HEK293 (cell line): ENCODE data around the gene MLIP.

ENCODE experiments used
- CTCF ChIA-PET: fragments of 350-600 bp; formaldehyde crosslinking; extraction: SDS; loops from one replicate; lab custom pipeline; 2021; ENCODE audit warnings: antibody characterized with exemption; lab: Yijun Ruan, JAX
- POLR2A ChIA-PET: fragments of 300-600 bp; formaldehyde crosslinking; extraction: SDS; loops from one replicate; lab custom pipeline; 2020; ENCODE audit warnings: antibody characterized with exemption, inconsistent platforms; lab: Yijun Ruan, JAX
- H3K27ac ChIP-seq: fragments of 200-500 bp; sonication (Bioruptor generic); 2 replicates; pipeline ENCODE4 v1.5.1; 2014; ENCODE audit warnings: low read depth, low read length, control low read depth, inconsistent platforms; ENCODE audit errors: extremely low read depth
- H3K36me3 ChIP-seq, 2 experiments: fragments of 200-500 bp in 1 of 2; sonication (Bioruptor generic) in 1 of 2; 1 replicate in 1 of 2; 2 replicates in 1 of 2; pipeline ENCODE4 v1.5.1; 2014 to 2017; ENCODE audit warnings: inconsistent platforms in 2 of 2, low read length in 2 of 2; ENCODE audit not compliant: control insufficient read depth in 2 of 2, insufficient read depth in 1 of 2
- H3K4me1 ChIP-seq: fragments of 200-500 bp; sonication (Bioruptor generic); 2 replicates; pipeline ENCODE4 v1.5.1; 2014; ENCODE audit warnings: mild to moderate bottlenecking, low read length, inconsistent platforms; ENCODE audit not compliant: control insufficient read depth, insufficient read depth
- H3K4me3 ChIP-seq: 2 replicates; pipeline ENCODE4 v1.5.1; 2011; ENCODE audit warnings: low read depth, mild to moderate bottlenecking, control low read depth, low read length, moderate library complexity
- H3K9me3 ChIP-seq: fragments of 200-500 bp; sonication (Bioruptor generic); 2 replicates; pipeline ENCODE4 v1.5.1; 2014; ENCODE audit warnings: low read depth, low read length, inconsistent platforms; ENCODE audit not compliant: control insufficient read depth, insufficient read depth
- BCL11A ChIP-seq: fragments of 450-650 bp; formaldehyde crosslinking; IDR thresholded peaks from 2 replicates; pipeline ENCODE4 v1.5.1; 2016; ENCODE audit warnings: low read depth, missing biosample characterization, missing genetic modification characterization
- BCL11B ChIP-seq: fragments of 450-650 bp; formaldehyde crosslinking; IDR thresholded peaks from 2 replicates; pipeline ENCODE4 v1.5.1; 2016; ENCODE audit warnings: low read depth, missing biosample characterization, missing genetic modification characterization
- FEZF1 ChIP-seq: fragments of 450-650 bp; formaldehyde crosslinking; IDR thresholded peaks from 2 replicates; pipeline ENCODE4 v1.5.1; 2016; ENCODE audit warnings: missing biosample characterization, missing genetic modification characterization
- GLI2 ChIP-seq: fragments of 450-650 bp; formaldehyde crosslinking; IDR thresholded peaks from 2 replicates; pipeline ENCODE4; 2017; ENCODE audit warnings: missing biosample characterization, missing genetic modification characterization, low read depth, borderline replicate concordance
- GLIS1 ChIP-seq: fragments of 450-650 bp; formaldehyde crosslinking; IDR thresholded peaks from 2 replicates; pipeline ENCODE4 v1.5.1; 2016; ENCODE audit warnings: missing biosample characterization, missing genetic modification characterization
- HIC1 ChIP-seq: fragments of 450-650 bp; formaldehyde crosslinking; IDR thresholded peaks from 2 replicates; pipeline ENCODE4 v1.5.1; 2016; ENCODE audit warnings: missing biosample characterization, missing genetic modification characterization
- OSR2 ChIP-seq: fragments of 450-650 bp; formaldehyde crosslinking; IDR thresholded peaks from 2 replicates; pipeline ENCODE4 v1.5.1; 2016; ENCODE audit warnings: missing biosample characterization, missing genetic modification characterization
- PATZ1 ChIP-seq: fragments of 450-650 bp; formaldehyde crosslinking; IDR thresholded peaks from 2 replicates; pipeline ENCODE4 v1.5.1; 2016; ENCODE audit warnings: missing biosample characterization, missing genetic modification characterization
- PRDM4 ChIP-seq: fragments of 450-650 bp; formaldehyde crosslinking; IDR thresholded peaks from 2 replicates; pipeline ENCODE4 v1.5.1; 2017; ENCODE audit warnings: missing biosample characterization, missing genetic modification characterization
- TRIM28 ChIP-seq: IDR thresholded peaks from 2 replicates; pipeline ENCODE4 v1.6.1; 2011; ENCODE audit warnings: low read length, control low read depth, borderline replicate concordance
- ZBTB44 ChIP-seq: fragments of 450-650 bp; IDR thresholded peaks from 2 replicates; pipeline ENCODE4 v1.5.1; 2018; ENCODE audit warnings: missing biosample characterization, mild to moderate bottlenecking, missing genetic modification characterization
- ZFP3 ChIP-seq: fragments of 450-650 bp; formaldehyde crosslinking; IDR thresholded peaks from 2 replicates; pipeline ENCODE4 v1.5.1; 2016; ENCODE audit warnings: low read depth, missing biosample characterization, missing genetic modification characterization
- ZNF132 ChIP-seq: fragments of 450-650 bp; formaldehyde crosslinking; IDR thresholded peaks from 2 replicates; pipeline ENCODE4 v1.5.1; 2017; ENCODE audit warnings: missing biosample characterization, missing genetic modification characterization, borderline replicate concordance
- ZNF140 ChIP-seq: fragments of 450-650 bp; formaldehyde crosslinking; IDR thresholded peaks from 2 replicates; pipeline ENCODE4 v1.5.1; 2016; ENCODE audit warnings: missing biosample characterization, missing genetic modification characterization
- ZNF248 ChIP-seq: fragments of 450-650 bp; formaldehyde crosslinking; IDR thresholded peaks from 2 replicates; pipeline ENCODE4 v1.5.1; 2017; ENCODE audit warnings: missing biosample characterization, missing genetic modification characterization
- ZNF398 ChIP-seq: fragments of 450-650 bp; formaldehyde crosslinking; IDR thresholded peaks from 2 replicates; pipeline ENCODE4 v1.5.1; 2017; ENCODE audit warnings: missing biosample characterization, missing genetic modification characterization
- ZNF521 ChIP-seq: fragments of 450-650 bp; formaldehyde crosslinking; IDR thresholded peaks from 2 replicates; pipeline ENCODE4 v1.5.1; 2017; ENCODE audit warnings: missing biosample characterization, mild to moderate bottlenecking, missing genetic modification characterization
- ZNF596 ChIP-seq: fragments of 450-650 bp; IDR thresholded peaks from 2 replicates; pipeline ENCODE4 v1.5.0; 2018; ENCODE audit warnings: missing biosample characterization, mild to moderate bottlenecking, missing genetic modification characterization, moderate library complexity
- ZNF654 ChIP-seq: fragments of 450-650 bp; formaldehyde crosslinking; IDR thresholded peaks from 2 replicates; pipeline ENCODE4 v1.5.1; 2016; ENCODE audit warnings: low read depth, missing biosample characterization, missing genetic modification characterization
- ZNF670 ChIP-seq: fragments of 450-650 bp; formaldehyde crosslinking; IDR thresholded peaks from 2 replicates; pipeline ENCODE4 v1.5.1; 2016; ENCODE audit warnings: missing biosample characterization, missing genetic modification characterization, low read depth
- ZNF776 ChIP-seq: fragments of 450-650 bp; formaldehyde crosslinking; IDR thresholded peaks from 2 replicates; pipeline ENCODE4 v1.5.0; 2017; ENCODE audit warnings: missing biosample characterization, missing genetic modification characterization, borderline replicate concordance
- TF ChIP-seq, protein P1 (sequence below): fragments of 450-650 bp; formaldehyde crosslinking; IDR thresholded peaks from 2 replicates; pipeline ENCODE4 v1.5.1; 2016; ENCODE audit warnings: missing biosample characterization, missing genetic modification characterization
- TF ChIP-seq, protein P2 (sequence below): fragments of 450-650 bp; formaldehyde crosslinking; IDR thresholded peaks from 2 replicates; pipeline ENCODE4 v1.5.1; 2016; ENCODE audit warnings: missing biosample characterization, missing genetic modification characterization, borderline replicate concordance

Gene MLIP

DNA sequence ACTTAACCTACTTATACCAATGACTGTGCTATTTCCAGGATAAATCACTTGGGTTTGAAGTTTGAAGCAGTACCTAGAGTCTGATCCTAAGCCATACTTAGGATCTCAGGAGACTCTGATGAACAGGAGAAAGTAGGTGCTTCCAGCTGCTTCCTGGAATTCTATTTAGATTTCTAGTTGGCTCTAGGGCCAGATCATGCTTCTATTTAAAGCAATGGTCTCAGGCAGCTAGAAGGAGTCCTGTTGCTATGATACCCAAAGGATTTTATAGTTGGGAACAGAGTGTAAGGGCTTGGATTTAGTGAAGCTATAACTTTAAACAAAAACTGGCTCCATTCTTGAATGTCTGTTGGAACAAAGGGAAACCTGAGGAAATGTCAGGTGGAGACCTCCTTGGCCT lies 144.6 kb downstream of the MLIP start (continued):
- TF ChIP-seq HIC1, result no peak
- no peak for TF ChIP-seq FEZF1 (tag by site-specific recombination)
- TF ChIP-seq ZFP3 (tag by site-specific recombination), result no peak
- no peak for TF ChIP-seq ZNF140 (tag by site-specific recombination)
- no peak for TF ChIP-seq ZNF654 (tag by site-specific recombination)
- no peak for TF ChIP-seq ZNF398
- TF ChIP-seq ZNF776 (tag by site-specific recombination), result no peak
- TF ChIP-seq GLIS1 (tag by site-specific recombination), result no peak
- no peak for TF ChIP-seq PRDM4 (tag by site-specific recombination)
- no peak for TF ChIP-seq ZNF596
- TF ChIP-seq, protein P1, sequence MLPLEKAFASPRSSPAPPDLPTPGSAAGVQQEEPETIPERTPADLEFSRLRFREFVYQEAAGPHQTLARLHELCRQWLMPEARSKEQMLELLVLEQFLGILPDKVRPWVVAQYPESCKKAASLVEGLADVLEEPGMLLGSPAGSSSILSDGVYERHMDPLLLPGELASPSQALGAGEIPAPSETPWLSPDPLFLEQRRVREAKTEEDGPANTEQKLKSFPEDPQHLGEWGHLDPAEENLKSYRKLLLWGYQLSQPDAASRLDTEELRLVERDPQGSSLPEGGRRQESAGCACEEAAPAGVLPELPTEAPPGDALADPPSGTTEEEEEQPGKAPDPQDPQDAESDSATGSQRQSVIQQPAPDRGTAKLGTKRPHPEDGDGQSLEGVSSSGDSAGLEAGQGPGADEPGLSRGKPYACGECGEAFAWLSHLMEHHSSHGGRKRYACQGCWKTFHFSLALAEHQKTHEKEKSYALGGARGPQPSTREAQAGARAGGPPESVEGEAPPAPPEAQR (tag by site-specific recombination), result no peak
- no peak for TF ChIP-seq ZNF132

GRCh38 chr6:54260025-54260424 lies 148.8 kb downstream of the MLIP start:
- ChIA-PET CTCF (interaction anchor here (0.7 kb wide), 1 partner anchor 51 kb away, joined by 3 read pairs; no protein-coding TSS in a partner anchor), POLR2A (no interaction called here)
- no peaks in the 10 kb centered on the region for H3K9me3 ChIP-seq
- no peaks in the 10 kb centered on the region for H3K4me1 ChIP-seq
- no peaks in the 10 kb centered on the region for H3K36me3 ChIP-seq
- H3K27ac ChIP-seq, result no peak overlapping the region
- no peak overlapping the region for H3K4me3 ChIP-seq
- TF ChIP-seq ZBTB44 (tag by site-specific recombination), result no peak
- TF ChIP-seq BCL11A (tag by site-specific recombination), result no peak
- TF ChIP-seq ZNF248 (tag by site-specific recombination), result no peak
- TF ChIP-seq ZNF670 (tag by site-specific recombination), result no peak
- no peak for TF ChIP-seq OSR2 (tag by site-specific recombination)
- TF ChIP-seq, protein P2, sequence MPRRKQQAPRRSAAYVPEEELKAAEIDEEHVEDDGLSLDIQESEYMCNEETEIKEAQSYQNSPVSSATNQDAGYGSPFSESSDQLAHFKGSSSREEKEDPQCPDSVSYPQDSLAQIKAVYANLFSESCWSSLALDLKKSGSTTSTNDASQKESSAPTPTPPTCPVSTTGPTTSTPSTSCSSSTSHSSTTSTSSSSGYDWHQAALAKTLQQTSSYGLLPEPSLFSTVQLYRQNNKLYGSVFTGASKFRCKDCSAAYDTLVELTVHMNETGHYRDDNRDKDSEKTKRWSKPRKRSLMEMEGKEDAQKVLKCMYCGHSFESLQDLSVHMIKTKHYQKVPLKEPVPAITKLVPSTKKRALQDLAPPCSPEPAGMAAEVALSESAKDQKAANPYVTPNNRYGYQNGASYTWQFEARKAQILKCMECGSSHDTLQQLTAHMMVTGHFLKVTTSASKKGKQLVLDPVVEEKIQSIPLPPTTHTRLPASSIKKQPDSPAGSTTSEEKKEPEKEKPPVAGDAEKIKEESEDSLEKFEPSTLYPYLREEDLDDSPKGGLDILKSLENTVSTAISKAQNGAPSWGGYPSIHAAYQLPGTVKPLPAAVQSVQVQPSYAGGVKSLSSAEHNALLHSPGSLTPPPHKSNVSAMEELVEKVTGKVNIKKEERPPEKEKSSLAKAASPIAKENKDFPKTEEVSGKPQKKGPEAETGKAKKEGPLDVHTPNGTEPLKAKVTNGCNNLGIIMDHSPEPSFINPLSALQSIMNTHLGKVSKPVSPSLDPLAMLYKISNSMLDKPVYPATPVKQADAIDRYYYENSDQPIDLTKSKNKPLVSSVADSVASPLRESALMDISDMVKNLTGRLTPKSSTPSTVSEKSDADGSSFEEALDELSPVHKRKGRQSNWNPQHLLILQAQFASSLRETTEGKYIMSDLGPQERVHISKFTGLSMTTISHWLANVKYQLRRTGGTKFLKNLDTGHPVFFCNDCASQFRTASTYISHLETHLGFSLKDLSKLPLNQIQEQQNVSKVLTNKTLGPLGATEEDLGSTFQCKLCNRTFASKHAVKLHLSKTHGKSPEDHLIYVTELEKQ (tag by site-specific recombination), result no peak
- no peak for TF ChIP-seq BCL11B (tag by site-specific recombination)
- no peak for TF ChIP-seq GLI2 (tag by site-specific recombination)
- no peak for TF ChIP-seq TRIM28
- no peak for TF ChIP-seq PATZ1 (tag by site-specific recombination)
- TF ChIP-seq ZNF521 (tag by site-specific recombination), result no peak
